Measurements from ENCODE around the gene KMT2B. TPM values are rescaled to one million over a fixed set of nuclear protein-coding genes. Genes with fewer than 3 reads are reported as not detected.
A peak's percentile ranks its signal among the peaks of the same experiment; 100 is the strongest.

Gene KMT2B
- total RNA-seq, 1 experiment from 2014 or later: 32.2 TPM

DNA sequence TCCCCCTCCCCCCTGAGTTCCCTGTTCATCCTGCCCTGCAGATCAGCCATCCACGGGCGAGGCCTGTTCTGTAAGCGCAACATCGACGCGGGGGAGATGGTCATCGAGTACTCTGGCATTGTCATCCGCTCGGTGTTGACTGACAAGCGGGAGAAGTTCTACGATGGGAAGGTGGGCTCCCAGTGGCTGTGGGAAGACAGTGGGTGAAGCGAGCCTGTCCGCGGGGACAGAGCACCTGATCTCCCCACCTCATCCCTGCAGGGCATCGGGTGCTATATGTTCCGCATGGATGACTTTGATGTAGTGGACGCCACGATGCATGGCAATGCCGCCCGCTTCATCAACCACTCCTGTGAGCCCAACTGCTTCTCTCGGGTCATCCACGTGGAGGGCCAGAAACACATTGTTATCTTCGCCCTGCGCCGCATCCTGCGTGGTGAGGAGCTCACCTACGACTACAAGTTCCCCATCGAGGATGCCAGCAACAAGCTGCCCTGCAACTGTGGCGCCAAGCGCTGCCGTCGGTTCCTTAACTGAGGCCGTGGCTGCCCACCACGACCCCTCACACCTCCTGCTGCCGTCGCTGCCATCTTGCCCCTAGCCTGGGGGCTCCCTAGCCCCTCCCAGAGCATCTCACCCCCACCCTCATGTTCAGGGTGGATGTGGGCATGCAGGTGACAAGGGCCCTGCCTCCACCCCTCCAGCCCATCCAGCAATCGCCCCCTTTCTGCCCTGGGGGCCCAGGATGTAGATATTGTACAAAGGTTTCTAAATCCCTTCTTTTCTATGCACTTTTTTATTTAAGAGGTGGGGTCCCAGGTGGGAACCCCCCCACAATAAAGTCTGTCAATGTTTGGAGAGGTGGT, 20.5 kb downstream of the KMT2B start:
- CTCF ChIA-PET: interaction anchor here (0.5 kb wide), 1 partner anchor 46 kb away, joined by 9 read pairs; no protein-coding TSS in a partner anchor
- H3F3A ChIP-seq (ENCODE audit: insufficient read depth, low read depth): peaks cover 16% of the 10 kb centered on the region; the same call in 1 of the 2 replicates
- no peak overlapping the region for H3K4me2 ChIP-seq
- intact Hi-C loops (cut with micrococcal nuclease; ENCODE audit: unreplicated experiment): no loop called here
- no peak overlapping the region for H2AFZ ChIP-seq
- no peaks in the 10 kb centered on the region for H3K79me2 ChIP-seq (ENCODE audit: low read depth)
- DNase-seq: no peak
- H3K9me2 ChIP-seq (ENCODE audit: insufficient read depth): no peaks in the 10 kb centered on the region
- H3K27ac ChIP-seq: no peak overlapping the region
- no peaks in the 10 kb centered on the region for H3K27me3 ChIP-seq (ENCODE audit: insufficient read depth, low read depth)
- POLR2A ChIA-PET (ENCODE audit: unreplicated experiment): no interaction called here
- H3K9me3 ChIP-seq (ENCODE audit: insufficient read depth, low read depth): no peaks in the 10 kb centered on the region
- TF ChIP-seq EZH2 (IDR thresholded peaks at IDR 0.05; ENCODE audit: low read depth): no peak
- TF ChIP-seq, protein P1, sequence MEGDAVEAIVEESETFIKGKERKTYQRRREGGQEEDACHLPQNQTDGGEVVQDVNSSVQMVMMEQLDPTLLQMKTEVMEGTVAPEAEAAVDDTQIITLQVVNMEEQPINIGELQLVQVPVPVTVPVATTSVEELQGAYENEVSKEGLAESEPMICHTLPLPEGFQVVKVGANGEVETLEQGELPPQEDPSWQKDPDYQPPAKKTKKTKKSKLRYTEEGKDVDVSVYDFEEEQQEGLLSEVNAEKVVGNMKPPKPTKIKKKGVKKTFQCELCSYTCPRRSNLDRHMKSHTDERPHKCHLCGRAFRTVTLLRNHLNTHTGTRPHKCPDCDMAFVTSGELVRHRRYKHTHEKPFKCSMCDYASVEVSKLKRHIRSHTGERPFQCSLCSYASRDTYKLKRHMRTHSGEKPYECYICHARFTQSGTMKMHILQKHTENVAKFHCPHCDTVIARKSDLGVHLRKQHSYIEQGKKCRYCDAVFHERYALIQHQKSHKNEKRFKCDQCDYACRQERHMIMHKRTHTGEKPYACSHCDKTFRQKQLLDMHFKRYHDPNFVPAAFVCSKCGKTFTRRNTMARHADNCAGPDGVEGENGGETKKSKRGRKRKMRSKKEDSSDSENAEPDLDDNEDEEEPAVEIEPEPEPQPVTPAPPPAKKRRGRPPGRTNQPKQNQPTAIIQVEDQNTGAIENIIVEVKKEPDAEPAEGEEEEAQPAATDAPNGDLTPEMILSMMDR (conservative IDR thresholded peaks at IDR 0.05): no peak
- H4K20me1 ChIP-seq (ENCODE audit: insufficient read depth): no peaks in the 10 kb centered on the region
- no peaks in the 10 kb centered on the region for H3K36me3 ChIP-seq (ENCODE audit: low read depth)
- BruUV-seq (replicated peaks): no TSS peak
- no peak overlapping the region for H3K4me3 ChIP-seq
- H3K4me1 ChIP-seq (replicated peaks; ENCODE audit: insufficient read depth): 0 out of 2 replicates have a peak, but pooled peaks cover 5% of the 10 kb centered on the region

GRCh38 chr19:35738887-35739229, 21.1 kb downstream of the KMT2B start:
- CTCF ChIA-PET: no interaction called here
- no peaks in the 10 kb centered on the region for H3K9me2 ChIP-seq (ENCODE audit: insufficient read depth)
- no peak overlapping the region for H3K27ac ChIP-seq
- no peak overlapping the region for H3K4me2 ChIP-seq
- intact Hi-C loops (cut with micrococcal nuclease; ENCODE audit: unreplicated experiment): no loop called here
- no peak overlapping the region for H2AFZ ChIP-seq
- H3K9me3 ChIP-seq (ENCODE audit: insufficient read depth, low read depth): no peaks in the 10 kb centered on the region
- TF ChIP-seq EZH2 (IDR thresholded peaks at IDR 0.05; ENCODE audit: low read depth): no peak
- TF ChIP-seq, protein P1 (conservative IDR thresholded peaks at IDR 0.05): no peak
- H3F3A ChIP-seq (ENCODE audit: insufficient read depth, low read depth): peaks cover 16% of the 10 kb centered on the region; the same call in 1 of the 2 replicates
- H3K4me1 ChIP-seq (replicated peaks; ENCODE audit: insufficient read depth): 0 out of 2 replicates have a peak, but pooled peaks cover 5% of the 10 kb centered on the region
- no peaks in the 10 kb centered on the region for H3K36me3 ChIP-seq (ENCODE audit: low read depth)
- POLR2A ChIA-PET (ENCODE audit: unreplicated experiment): no interaction called here
- no peaks in the 10 kb centered on the region for H4K20me1 ChIP-seq (ENCODE audit: insufficient read depth)
- H3K27me3 ChIP-seq (ENCODE audit: insufficient read depth, low read depth): no peaks in the 10 kb centered on the region
- H3K79me2 ChIP-seq (ENCODE audit: low read depth): no peaks in the 10 kb centered on the region
- H3K4me3 ChIP-seq: no peak overlapping the region
- no peak for DNase-seq
- BruUV-seq (replicated peaks): no TSS peak

DNA sequence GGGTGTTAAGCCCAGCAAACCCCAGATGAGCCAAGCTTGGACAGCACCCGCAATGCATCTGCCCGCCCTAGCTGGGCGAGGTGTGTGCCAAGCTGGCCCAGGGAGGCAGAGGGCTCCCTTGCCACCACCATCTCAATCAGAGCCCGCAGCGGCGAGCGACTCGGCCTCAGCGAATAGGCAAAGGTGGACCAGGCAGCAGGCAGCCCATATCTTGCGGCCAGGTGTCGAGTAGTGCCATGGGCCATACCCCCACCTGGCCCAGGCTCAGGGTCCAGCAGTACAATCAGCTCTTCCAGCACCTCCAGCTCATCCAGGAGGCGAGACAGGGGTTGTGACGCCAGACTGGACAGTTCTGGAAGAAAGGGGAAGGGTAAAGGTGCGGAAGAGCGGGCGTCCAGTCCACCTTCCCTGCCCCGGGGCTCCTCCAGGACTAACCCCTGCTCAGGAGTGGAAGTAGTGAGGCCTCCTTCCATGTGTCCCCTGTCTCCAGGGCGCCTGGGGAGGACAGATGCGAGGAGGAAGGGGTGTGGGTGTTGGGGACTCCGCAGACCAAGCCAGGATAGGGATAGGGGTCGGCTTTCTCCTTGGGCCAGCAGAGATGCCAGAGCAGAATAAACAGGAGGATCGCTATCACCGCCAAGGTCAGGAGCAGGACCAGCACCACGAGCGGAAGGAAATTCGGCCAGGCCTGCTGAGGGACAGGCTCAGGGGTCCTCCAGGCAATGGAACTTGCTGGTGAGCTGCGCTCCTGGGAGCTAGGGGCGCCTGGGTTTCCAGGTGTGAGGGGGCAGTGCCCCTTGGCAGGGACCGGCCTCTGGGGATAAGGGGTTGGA, 21.7 kb downstream of the KMT2B start:
- TF ChIP-seq EZH2 (IDR thresholded peaks at IDR 0.05; ENCODE audit: low read depth): no peak
- TF ChIP-seq, protein P1 (conservative IDR thresholded peaks at IDR 0.05): no peak
- intact Hi-C loops (cut with micrococcal nuclease; ENCODE audit: unreplicated experiment): loop anchor here (2.0 to 10.0 kb wide), 3 partner anchors 19 to 255 kb away; partner anchors contain the start of genes HCST, NFKBID, PROSER3 and SDHAF1
- H3K4me1 ChIP-seq (replicated peaks; ENCODE audit: insufficient read depth): peaks cover 10% of the 10 kb centered on the region; the same call in 1 of the 2 replicates
- no peaks in the 10 kb centered on the region for H3K9me2 ChIP-seq (ENCODE audit: insufficient read depth)
- no peaks in the 10 kb centered on the region for H3K79me2 ChIP-seq (ENCODE audit: low read depth)
- no peak overlapping the region for H2AFZ ChIP-seq
- H3K27me3 ChIP-seq (ENCODE audit: insufficient read depth, low read depth): no peaks in the 10 kb centered on the region
- peak overlapping the region; percentile 86 for H3K4me3 ChIP-seq
- H3K27ac ChIP-seq: no peak overlapping the region
- no peaks in the 10 kb centered on the region for H3K9me3 ChIP-seq (ENCODE audit: insufficient read depth, low read depth)
- CTCF ChIA-PET: no interaction called here
- H3K4me2 ChIP-seq: peak overlapping the region; percentile 100
- POLR2A ChIA-PET (ENCODE audit: unreplicated experiment): no interaction called here
- H3K36me3 ChIP-seq (ENCODE audit: low read depth): no peaks in the 10 kb centered on the region
- peaks cover 19% of the 10 kb centered on the region; the same call in 1 of the 2 replicates for H3F3A ChIP-seq (ENCODE audit: insufficient read depth, low read depth)
- BruUV-seq (replicated peaks): no TSS peak
- no peaks in the 10 kb centered on the region for H4K20me1 ChIP-seq (ENCODE audit: insufficient read depth)
- DNase-seq: no peak

All from PC-9 (cell line).